Gastroesophageal sphincter (tissue), 4 donors: ENCODE results near the gene ATP12A. TPM values are rescaled to one million over a fixed set of nuclear protein-coding genes. Genes with fewer than 3 reads are reported as not detected.
A peak's percentile ranks its signal among the peaks of the same experiment; 100 is the strongest.

Experiments
- ATAC-seq: fragments of 150-250 bp; one replicate; pipeline ENCODE4 v1.9.1; 2016; ENCODE audit warnings: mild to moderate bottlenecking, moderate library complexity
- H3K27ac ChIP-seq, 4 donors: fragments of 200-600 bp; sonication (generic) in 3 of 4; 1 replicate in 3 of 4; 2 replicates in 1 of 4; pipeline ENCODE4 v1.5.1; 2016 to 2019
- H3K27me3 ChIP-seq: fragments of 200-600 bp; sonication (generic); one replicate; pipeline ENCODE4 v1.5.1; 2019
- H3K36me3 ChIP-seq, 2 donors: fragments of 200-600 bp; sonication (generic); one replicate each; pipeline ENCODE4 v1.5.1; 2019; ENCODE audit warnings: control low read depth in 1 of 2
- H3K4me1 ChIP-seq, 3 donors: fragments of 200-600 bp; sonication (generic); 1 replicate in 2 of 3; 2 replicates in 1 of 3; pipeline ENCODE4 v1.5.1; 2016 to 2019; ENCODE audit warnings: control low read depth in 2 of 3
- H3K4me3 ChIP-seq, 2 donors: fragments of 200-600 bp; sonication (generic); one replicate each; pipeline ENCODE4 v1.5.1; 2019; ENCODE audit warnings: mild to moderate bottlenecking in 1 of 2, moderate library complexity in 1 of 2
- H3K9me3 ChIP-seq, 3 donors: fragments of 200-600 bp; sonication (generic); one replicate each; pipeline ENCODE4 v1.5.1; 2017 to 2019; ENCODE audit warnings: control low read depth in 2 of 3
- CTCF ChIP-seq, 4 experiments: fragments of 200-600 bp in 2 of 4; fragments of 450-650 bp in 2 of 4; sonication (generic) in 1 of 4; IDR thresholded peaks; one replicate each; pipeline ENCODE4 v1.5.1; 2017 to 2019; ENCODE audit warnings: antibody characterized with exemption in 4 of 4, mild to moderate bottlenecking in 2 of 4, moderate library complexity in 2 of 4
- EP300 ChIP-seq: sonication (generic); formaldehyde crosslinking; IDR thresholded peaks from one replicate; pipeline ENCODE4 v1.6.1; 2017; ENCODE audit warnings: antibody characterized with exemption, mild to moderate bottlenecking
- POLR2A ChIP-seq, 2 donors: fragments of 450-650 bp; IDR thresholded peaks; one replicate each; pipeline ENCODE4 v1.6.1; 2017; ENCODE audit warnings: antibody characterized with exemption in 2 of 2, mild to moderate bottlenecking in 2 of 2, moderate library complexity in 1 of 2
- POLR2AphosphoS5 ChIP-seq: sonication (generic); formaldehyde crosslinking; IDR thresholded peaks from one replicate; pipeline ENCODE4 v1.6.1; 2017; ENCODE audit warnings: antibody characterized with exemption
- WGBS, 2 donors: methylation state at CpG; one replicate each; pipeline ENCODE4 v1.1.5; 2018; ENCODE audit warnings: low coverage in 1 of 2; 5-methylcytosine and 5-hydroxymethylcytosine counted together
- total RNA-seq, 4 donors: library from RNA; depleted of rRNA; stranded (reverse); fragments of >200 nt; gene quantifications; one replicate each; pipeline ENCODE4 v1.1.0, GENCODE V29; 2016

ATP12A gene
- total RNA-seq: under 1 TPM in 1 of 4 donors, not detected in 3; 0.22 TPM

GRCh38 chr13:24680258-24680920 is at the start of gene ATP12A:
Gene ATP12A (plus strand): TSS chr13:24680408. CDS start chr13:24680744, 336 bp downstream.
- WGBS, 2 donors: no CpG with 5 or more reads among the region's 75 CpGs
- TF ChIP-seq EP300 (no peak), POLR2A (IDR thresholded peaks at IDR 0.05) (no peak), POLR2AphosphoS5 (no peak)

GRCh38 chr13:24630851-24631620 is 49.2 kb upstream of the ATP12A start:
- no peaks in the 10 kb centered on the region for H3K27me3 ChIP-seq
- ATAC-seq: no peak
- peaks cover 0 to 3% (median 0%) of the 10 kb centered on the region in 3 donors for H3K4me1 ChIP-seq
- TF ChIP-seq POLR2A (IDR thresholded peaks at IDR 0.05): no peak
- no peak for TF ChIP-seq EP300
- TF ChIP-seq POLR2AphosphoS5: no peak
- no peak for TF ChIP-seq CTCF (IDR thresholded peaks at IDR 0.05)
- WGBS, 2 donors: 75 to 79% methylated on average over 7 to 13 of the region's 13 CpGs
- H3K9me3 ChIP-seq: no peaks in the 10 kb centered on the region
- no peak overlapping the region for H3K4me3 ChIP-seq
- no peak overlapping the region for H3K27ac ChIP-seq
- no peaks in the 10 kb centered on the region for H3K36me3 ChIP-seq

More at GRCh38 chr13:24680258-24680920, at the start of gene ATP12A:
- Histone ChIP-seq H3K9me3 (no peaks in the 10 kb centered on the region), H3K27me3 (peaks cover 56% of the 10 kb centered on the region), H3K36me3 (no peaks in the 10 kb centered on the region), H3K4me1 (peaks cover 0 to 23% (median 11%) of the 10 kb centered on the region in 3 donors), H3K27ac (no peak within 1 kb of the TSS), H3K4me3 (peak within 1 kb of the TSS in 1 of 2 donors; percentile 46)
- ATAC-seq: peak; percentile 29

- no peak for ATAC-seq
- WGBS, 2 donors: 61 to 79% methylated on average over 5 of the region's 5 CpGs
- no peak overlapping the region for H3K27ac ChIP-seq
- no peaks in the 10 kb centered on the region for H3K36me3 ChIP-seq
- TF ChIP-seq POLR2A (IDR thresholded peaks at IDR 0.05) (no peak), EP300 (no peak), POLR2AphosphoS5 (no peak), CTCF (IDR thresholded peaks at IDR 0.05) (no peak)
- no peaks in the 10 kb centered on the region for H3K27me3 ChIP-seq
- no peaks in the 10 kb centered on the region for H3K4me1 ChIP-seq
- H3K4me3 ChIP-seq: no peak overlapping the region
- H3K9me3 ChIP-seq: no peaks in the 10 kb centered on the region
These were observed 48.3 kb upstream of the ATP12A start for GRCh38 chr13:24631922-24632321.

GRCh38 chr13:24632382-24633121 is 47.7 kb upstream of the ATP12A start:
- Histone ChIP-seq H3K27me3 (peaks cover under 1% of the 10 kb centered on the region), H3K36me3 (no peaks in the 10 kb centered on the region), H3K4me3 (no peak overlapping the region), H3K4me1 (no peaks in the 10 kb centered on the region), H3K9me3 (no peaks in the 10 kb centered on the region), H3K27ac (no peak overlapping the region)
- TF ChIP-seq EP300 (no peak), POLR2AphosphoS5 (no peak), POLR2A (IDR thresholded peaks at IDR 0.05) (no peak), CTCF (IDR thresholded peaks at IDR 0.05) (no peak)
- WGBS, 2 donors: 87 to 92% methylated on average over 3 to 5 of the region's 6 CpGs
- no peak for ATAC-seq

GRCh38 chr13:24636776-24637175 is 43.4 kb upstream of the ATP12A start:
- Histone ChIP-seq H3K4me1 (no peaks in the 10 kb centered on the region), H3K36me3 (no peaks in the 10 kb centered on the region), H3K27ac (no peak overlapping the region), H3K27me3 (peaks cover 13% of the 10 kb centered on the region), H3K9me3 (no peaks in the 10 kb centered on the region), H3K4me3 (no peak overlapping the region)
- ATAC-seq: no peak
- TF ChIP-seq POLR2AphosphoS5 (no peak), POLR2A (IDR thresholded peaks at IDR 0.05) (no peak), EP300 (no peak), CTCF (IDR thresholded peaks at IDR 0.05) (no peak)
- 98 to 100% methylated on average over 6 to 7 of the region's 8 CpGs for WGBS, 2 donors
